Adrenal gland (tissue), 5 donors: ENCODE data around the gene M1AP.

Source experiments
- CTCF ChIP-seq, 6 experiments: fragments of 450-650 bp in 4 of 6; fragments of 200-600 bp in 2 of 6; sonication (generic) in 1 of 6; IDR thresholded peaks; 1 replicate in 5 of 6; 2 replicates in 1 of 6; pipeline versions ENCODE4 v1.5.1 to v1.8.0; 2016 to 2021; ENCODE audit warnings: antibody characterized with exemption in 6 of 6, mild to moderate bottlenecking in 2 of 6, moderate library complexity in 1 of 6
- POLR2A ChIP-seq, 2 donors: fragments of 450-650 bp; IDR thresholded peaks; one replicate each; pipeline ENCODE4 v1.6.1; 2017; ENCODE audit warnings: antibody characterized with exemption in 2 of 2, mild to moderate bottlenecking in 2 of 2, moderate library complexity in 1 of 2
- donor health status: DM: no; HTN: no; CAD: no.

GRCh38 chr2:74596584-74596983 lies 51.5 kb downstream of the M1AP start:
- TF ChIP-seq CTCF (IDR thresholded peaks at IDR 0.05): no peak
- no peak for TF ChIP-seq POLR2A (IDR thresholded peaks at IDR 0.05)
